Neuron (in vitro differentiated cells): ENCODE measurements around the gene ZNF628.

Experiments
- H2AFZ ChIP-seq: one replicate; pipeline ENCODE4 v1.6.1; 2013; ENCODE audit warnings: low read depth, mild to moderate bottlenecking, inconsistent platforms, low read length, moderate library complexity
- H3K27me3 ChIP-seq: one replicate; pipeline ENCODE4 v1.6.1; 2013; ENCODE audit warnings: low read length; ENCODE audit not compliant: insufficient read depth
- H3K36me3 ChIP-seq: one replicate; pipeline ENCODE4 v1.6.1; 2013; ENCODE audit warnings: low read length; ENCODE audit not compliant: insufficient read depth
- H3K4me1 ChIP-seq: one replicate; pipeline ENCODE4 v1.6.1; 2013; ENCODE audit warnings: low read length; ENCODE audit not compliant: insufficient read depth
- H3K4me3 ChIP-seq: 2 replicates; pipeline ENCODE4 v1.5.1; 2013; ENCODE audit warnings: mild to moderate bottlenecking, low read length, moderate library complexity
- H3K9me3 ChIP-seq: one replicate; pipeline ENCODE4 v1.6.1; 2013; ENCODE audit warnings: low read length

ZNF628 gene

DNA sequence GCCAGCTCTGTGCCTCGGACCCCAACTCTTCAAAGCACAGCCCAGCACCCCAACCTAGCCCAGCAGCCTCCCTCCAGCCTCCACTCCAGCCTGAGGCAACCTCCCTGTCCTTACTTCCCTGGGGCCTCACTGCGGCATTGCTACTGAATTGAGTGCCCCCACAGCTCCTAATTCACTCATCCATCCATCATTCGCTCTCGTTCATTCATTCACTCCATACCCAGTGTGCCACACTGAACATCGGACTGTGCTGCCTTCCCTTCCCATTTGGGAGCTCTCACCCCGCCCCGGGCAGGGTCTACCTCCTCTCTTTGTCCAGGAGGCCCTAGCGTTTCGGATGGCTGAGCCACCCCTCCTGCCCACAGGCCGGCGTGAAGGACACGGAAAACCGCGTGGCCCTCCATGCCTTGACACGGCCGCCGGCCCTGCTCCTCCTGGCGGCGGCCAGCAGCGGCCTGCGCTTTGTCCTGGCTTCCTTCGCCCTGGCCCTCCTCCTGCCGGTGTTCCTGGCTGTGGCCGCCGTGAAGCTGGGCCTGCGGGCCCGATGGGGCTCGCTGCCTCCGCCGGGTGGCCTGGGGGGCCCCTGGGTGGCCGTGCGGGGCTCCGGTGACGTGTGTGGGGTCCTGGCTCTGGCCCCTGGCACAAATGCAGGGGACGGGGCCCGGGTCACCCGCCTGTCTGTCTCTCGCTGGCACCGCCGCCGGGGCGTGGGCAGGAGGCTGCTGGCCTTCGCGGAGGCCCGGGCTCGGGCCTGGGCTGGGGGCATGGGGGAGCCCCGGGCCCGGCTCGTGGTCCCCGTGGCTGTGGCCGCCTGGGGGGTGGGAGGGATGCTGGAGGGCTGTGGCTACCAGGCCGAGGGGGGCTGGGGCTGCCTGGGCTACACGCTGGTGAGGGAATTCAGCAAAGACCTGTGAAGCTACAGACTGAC is 9.9 kb downstream of the ZNF628 start:
- peaks cover 60% of the 10 kb centered on the region for H3K4me1 ChIP-seq
- H3K27me3 ChIP-seq, result no peaks in the 10 kb centered on the region
- no peaks in the 10 kb centered on the region for H3K9me3 ChIP-seq
- peak overlapping the region; percentile 67 for H3K4me3 ChIP-seq
- H2AFZ ChIP-seq, result no peak overlapping the region
- H3K36me3 ChIP-seq, result peaks cover 3% of the 10 kb centered on the region

DNA sequence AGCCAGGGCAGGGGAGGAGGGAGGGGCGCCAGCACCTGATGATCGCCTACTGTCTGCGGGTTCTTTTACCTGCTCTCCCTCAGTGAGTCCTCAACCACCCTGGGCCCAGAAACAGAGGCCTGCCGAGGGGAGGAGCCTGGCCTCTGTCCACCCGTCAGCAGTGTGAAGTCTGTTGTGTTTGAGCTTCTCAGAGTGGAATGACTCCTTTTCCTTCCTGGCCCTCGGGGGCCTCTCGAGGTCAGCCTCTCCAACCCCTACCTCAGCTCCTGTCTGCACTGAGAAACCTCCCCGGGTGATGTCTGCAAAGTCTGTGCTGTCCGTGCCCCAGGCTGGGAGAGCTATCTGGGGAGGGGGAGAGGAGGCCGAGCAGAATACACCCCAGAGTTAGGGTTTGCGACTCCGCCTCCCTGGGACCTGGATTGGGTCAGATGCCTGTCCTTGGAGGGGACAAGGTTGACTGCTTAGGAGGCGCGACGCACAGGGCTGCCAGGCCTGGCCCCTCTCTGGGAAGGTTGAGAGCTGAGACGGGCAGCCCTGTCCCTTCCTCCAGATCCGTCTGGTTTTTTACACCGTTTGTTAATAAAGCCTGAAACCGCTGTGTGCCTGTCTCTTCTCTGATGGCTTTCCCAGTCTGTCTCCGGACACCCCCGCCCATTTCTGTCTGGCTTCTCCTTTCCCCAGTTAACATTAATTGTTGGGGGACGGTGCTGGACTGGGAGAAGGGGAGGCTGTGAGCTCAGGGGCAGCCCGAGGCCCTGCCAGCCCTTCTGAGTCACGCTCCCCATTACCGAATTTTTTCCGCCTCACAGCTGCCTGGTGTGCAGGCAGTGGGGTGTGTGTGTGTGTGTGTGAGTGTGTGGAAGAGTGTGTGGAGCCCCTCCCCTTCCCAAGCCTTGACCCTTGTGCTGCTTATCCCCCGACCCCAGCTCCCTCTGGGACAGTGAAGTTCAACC is 10.8 kb downstream of the ZNF628 start:
- peaks cover 60% of the 10 kb centered on the region for H3K4me1 ChIP-seq

DNA sequence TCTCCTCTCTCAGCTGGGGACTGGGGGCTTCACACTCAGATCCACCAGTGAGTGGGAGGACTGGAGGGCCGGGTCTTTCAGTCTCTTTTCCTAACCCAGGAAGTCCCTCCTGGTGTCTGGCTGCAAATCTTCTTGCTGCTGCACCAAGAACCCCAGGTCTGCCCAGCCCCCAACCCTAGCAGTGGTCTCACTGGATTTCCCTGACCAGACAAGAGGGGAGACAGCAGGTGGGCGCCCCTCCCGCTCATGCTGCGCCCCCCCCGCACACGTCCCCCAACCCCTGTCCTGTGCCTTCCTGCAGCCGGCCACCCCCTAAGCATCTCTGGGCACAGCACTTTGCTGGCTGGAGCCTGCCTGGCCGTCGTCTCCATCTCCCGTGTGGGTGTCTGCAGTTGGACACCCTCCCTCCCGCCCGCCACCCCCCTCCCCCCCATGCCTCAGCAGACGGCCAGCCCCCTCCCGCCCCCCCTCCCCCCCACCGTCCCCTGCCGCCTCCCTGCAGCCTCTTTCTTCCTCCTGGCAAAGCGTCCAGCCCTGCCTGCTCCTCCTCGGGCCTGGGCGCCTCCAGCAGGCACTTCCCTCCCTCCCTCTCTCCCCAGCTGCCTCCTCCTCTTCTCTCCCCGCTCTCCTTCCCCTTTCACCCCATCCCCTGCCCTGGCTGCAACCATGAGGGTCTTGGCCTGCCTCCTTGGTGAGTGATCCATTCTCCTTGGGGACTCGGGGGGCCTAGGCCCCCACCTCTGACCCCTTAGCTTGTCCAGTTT is 11.7 kb downstream of the ZNF628 start, which contains the start of gene SSC5D:
Gene SSC5D (plus strand): TSS at position 513 of the 764 bp plus-strand sequence. CDS start 154 bp downstream, at position 667.
- Histone ChIP-seq H3K4me3 (peak within 1 kb of the TSS; percentile 17), H3K9me3 (no peaks in the 10 kb centered on the region), H3K4me1 (peaks cover 60% of the 10 kb centered on the region), H2AFZ (no peak within 1 kb of the TSS), H3K27me3 (no peaks in the 10 kb centered on the region), H3K36me3 (no peaks in the 10 kb centered on the region)

More for the DNA sequence above, 10.8 kb downstream of the ZNF628 start:
- H3K27me3 ChIP-seq, result no peaks in the 10 kb centered on the region
- H3K4me3 ChIP-seq, result peak overlapping the region; percentile 1
- H2AFZ ChIP-seq, result no peak overlapping the region
- no peaks in the 10 kb centered on the region for H3K9me3 ChIP-seq
- H3K36me3 ChIP-seq, result peaks cover 3% of the 10 kb centered on the region

DNA sequence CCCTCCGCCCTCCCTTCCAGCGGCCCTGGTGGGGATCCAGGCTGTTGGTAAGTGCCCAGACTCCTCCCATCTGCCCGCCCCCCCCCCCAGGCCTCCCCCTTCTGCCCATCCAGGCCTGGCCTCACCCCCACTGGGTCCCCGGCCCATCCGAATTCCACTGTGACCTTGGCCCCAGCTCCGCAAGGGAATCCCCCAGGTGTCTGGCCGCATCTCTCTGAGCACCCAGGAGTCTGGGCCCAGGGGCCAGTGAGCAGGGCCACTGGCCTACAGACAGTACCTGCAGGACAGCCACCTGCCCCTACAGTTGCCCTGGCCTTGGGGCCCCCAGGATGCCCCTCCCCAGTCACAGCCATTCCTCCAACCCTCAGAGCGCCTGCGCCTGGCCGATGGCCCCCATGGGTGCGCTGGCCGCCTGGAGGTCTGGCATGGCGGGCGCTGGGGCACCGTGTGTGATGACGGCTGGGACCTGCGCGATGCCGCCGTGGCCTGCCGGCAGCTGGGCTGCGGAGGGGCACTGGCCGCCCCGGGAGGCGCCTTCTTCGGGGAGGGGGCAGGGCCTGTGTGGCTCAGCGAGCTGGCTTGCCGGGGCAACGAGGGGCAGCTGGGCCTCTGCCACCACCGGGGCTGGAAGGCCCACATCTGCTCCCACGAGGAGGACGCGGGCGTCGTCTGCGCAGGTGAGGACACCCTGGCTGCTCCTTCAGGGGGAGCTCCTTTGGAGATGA is 12.7 kb downstream of the ZNF628 start:
- H3K4me3 ChIP-seq, result no peak overlapping the region
- H3K27me3 ChIP-seq, result no peaks in the 10 kb centered on the region
- peaks cover 54% of the 10 kb centered on the region for H3K4me1 ChIP-seq
- no peaks in the 10 kb centered on the region for H3K36me3 ChIP-seq
- no peaks in the 10 kb centered on the region for H3K9me3 ChIP-seq
- H2AFZ ChIP-seq, result no peak overlapping the region

DNA sequence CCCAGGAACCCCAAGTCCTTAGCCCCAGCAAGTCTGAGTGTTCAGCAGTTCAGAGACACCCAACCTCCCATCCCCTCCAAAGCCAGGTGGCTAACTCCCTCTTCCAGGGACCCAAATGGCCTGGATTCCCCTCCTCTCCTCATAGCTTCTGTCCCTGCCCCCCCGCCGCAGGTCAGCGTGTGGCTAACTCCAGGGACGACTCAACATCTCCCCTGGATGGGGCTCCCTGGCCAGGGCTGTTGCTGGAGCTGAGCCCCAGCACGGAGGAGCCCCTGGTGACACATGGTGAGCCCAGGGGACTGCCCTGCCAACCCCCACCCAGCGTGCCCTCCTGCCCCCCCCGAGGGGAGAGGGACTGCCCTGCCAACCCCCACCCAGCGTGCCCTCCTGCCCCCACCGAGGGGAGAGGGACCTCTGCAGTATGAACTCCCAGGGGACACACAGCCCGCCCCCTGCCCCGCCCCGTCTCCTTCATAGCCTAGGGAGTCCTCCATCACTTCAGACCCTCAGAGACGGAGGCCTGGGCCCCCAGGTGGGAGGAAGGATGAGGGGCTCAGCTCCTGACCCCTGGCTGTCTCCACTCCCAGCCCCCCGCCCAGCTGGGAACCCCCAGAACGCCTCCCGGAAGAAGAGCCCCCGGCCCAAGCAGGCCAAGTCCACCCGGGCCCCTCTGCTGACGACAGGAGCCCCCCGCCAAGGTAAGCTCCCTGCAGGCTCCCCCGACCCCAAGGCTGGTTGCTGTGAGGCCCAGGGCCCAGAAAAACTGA is 13.5 kb downstream of the ZNF628 start:
- Histone ChIP-seq H3K27me3 (no peaks in the 10 kb centered on the region), H3K4me1 (peaks cover 50% of the 10 kb centered on the region), H3K4me3 (no peak overlapping the region), H3K36me3 (no peaks in the 10 kb centered on the region), H3K9me3 (no peaks in the 10 kb centered on the region), H2AFZ (no peak overlapping the region)

DNA sequence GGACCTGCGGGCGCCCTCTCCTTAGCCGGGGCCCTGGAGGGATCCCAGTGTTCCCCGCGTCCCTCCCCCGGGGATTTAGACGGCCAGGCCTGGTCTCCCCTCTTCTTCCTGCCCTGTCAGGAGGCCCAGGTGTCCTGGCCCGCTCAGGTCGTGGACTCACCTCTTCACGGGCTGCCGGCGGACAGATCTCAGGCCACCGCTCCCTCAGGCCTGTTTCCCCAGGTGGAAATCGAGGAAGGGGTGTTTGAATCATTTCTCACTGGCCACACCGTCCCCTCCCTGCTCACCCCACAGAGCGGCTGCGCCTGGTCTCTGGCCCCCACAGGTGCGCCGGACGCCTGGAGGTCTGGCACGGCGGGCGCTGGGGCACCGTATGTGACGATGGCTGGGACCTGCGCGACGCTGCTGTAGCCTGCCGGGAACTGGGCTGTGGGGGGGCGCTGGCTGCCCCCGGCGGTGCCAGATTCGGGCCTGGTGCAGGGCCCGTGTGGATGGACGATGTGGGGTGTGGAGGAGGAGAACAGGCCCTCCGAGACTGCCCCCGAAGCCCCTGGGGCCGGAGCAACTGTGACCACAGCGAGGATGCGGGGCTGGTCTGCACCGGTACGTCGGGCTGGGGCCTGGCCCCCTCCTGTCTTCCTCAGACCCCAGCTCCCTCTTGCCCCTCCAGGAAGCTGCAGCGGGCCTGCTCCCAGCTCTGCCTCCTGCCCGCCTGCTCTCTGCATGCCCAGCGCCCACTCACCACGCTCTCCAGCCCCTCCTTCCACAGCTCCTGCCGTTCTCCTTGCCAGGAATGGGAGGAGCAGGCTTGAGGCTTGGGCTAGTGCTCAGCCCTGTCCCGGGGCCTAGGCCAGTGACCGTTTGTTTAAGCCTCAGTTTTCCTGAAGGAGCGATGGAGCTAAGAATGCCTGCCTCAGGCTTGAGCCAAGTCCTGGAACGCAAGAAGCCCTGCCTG is 14.3 kb downstream of the ZNF628 start:
- no peak overlapping the region for H2AFZ ChIP-seq
- no peaks in the 10 kb centered on the region for H3K27me3 ChIP-seq
- no peaks in the 10 kb centered on the region for H3K9me3 ChIP-seq
- H3K4me1 ChIP-seq, result peaks cover 46% of the 10 kb centered on the region
- no peak overlapping the region for H3K4me3 ChIP-seq
- no peaks in the 10 kb centered on the region for H3K36me3 ChIP-seq

DNA sequence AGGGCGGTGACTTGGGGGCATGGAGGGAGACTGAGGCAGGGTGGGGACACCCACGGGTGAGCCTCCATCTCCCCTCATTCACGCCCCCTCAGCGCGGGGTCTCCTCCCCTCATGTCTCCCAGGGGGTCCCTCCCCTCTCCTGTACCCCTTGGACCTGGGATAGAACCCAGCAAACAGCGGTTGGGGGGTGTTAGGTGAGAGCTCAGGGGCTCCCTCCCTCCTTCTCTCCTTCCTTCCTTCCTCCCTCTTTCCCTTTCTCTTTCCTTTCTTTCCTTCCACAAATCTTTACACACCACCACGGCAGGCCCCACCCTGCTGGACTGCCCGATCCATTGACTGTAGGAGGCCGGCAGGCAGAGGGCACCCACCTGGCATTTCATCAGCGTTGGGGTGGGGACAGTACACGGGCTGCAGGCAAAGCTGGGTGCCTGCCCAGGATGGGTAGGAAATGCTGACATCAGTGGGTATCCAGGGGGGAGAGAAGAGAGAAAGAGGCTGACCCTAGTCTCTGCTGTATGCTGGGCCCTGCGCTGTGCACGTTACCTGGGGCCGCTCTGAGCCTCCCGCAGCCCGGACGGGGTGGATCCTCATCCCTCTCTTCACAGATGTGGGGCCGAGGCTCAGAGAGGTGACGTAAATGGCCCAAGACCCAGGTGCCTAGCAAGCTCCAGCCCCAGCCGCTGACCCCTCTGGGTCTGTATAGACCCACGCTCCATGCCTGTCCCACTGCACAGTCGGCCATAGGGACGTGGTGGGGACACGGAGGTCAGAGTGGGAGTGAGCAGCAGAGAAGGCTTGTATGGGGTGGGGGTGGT is 15.3 kb downstream of the ZNF628 start:
- H3K27me3 ChIP-seq, result no peaks in the 10 kb centered on the region
- peaks cover 36% of the 10 kb centered on the region for H3K4me1 ChIP-seq
- no peak overlapping the region for H2AFZ ChIP-seq
- H3K9me3 ChIP-seq, result no peaks in the 10 kb centered on the region
- H3K36me3 ChIP-seq, result no peaks in the 10 kb centered on the region
- no peak overlapping the region for H3K4me3 ChIP-seq

DNA sequence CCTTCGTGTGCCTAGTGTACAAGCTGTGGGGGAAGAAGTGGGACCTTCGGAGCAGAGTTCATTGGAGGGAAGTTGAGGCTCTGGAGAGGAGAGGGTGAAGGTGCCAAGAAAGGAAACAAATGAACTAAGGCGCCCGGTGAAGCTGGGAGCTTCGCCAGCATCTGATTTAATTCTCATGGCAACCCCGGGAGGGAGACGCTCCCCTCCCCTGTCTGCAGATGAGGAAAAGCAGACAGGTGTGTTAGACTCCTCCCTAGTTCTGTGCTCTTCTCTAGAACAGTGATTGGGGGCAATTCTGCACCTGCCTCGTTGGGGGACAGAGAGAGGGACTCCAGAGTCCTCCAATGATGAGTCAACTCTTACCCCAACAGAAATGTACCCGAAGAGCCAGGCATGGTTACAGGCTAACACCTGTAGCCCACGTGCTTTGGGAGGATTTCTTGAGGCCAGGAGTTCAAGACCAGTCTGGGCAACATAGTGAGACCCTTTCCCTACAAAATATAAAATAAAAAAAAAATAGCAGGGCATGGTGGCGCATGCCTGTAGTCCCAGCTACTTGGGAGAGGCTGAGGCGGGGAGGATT is 16.0 kb downstream of the ZNF628 start:
- no peaks in the 10 kb centered on the region for H3K27me3 ChIP-seq
- H3K9me3 ChIP-seq, result no peaks in the 10 kb centered on the region
- H3K4me1 ChIP-seq, result peaks cover 29% of the 10 kb centered on the region
- no peaks in the 10 kb centered on the region for H3K36me3 ChIP-seq
- no peak overlapping the region for H2AFZ ChIP-seq
- no peak overlapping the region for H3K4me3 ChIP-seq

DNA sequence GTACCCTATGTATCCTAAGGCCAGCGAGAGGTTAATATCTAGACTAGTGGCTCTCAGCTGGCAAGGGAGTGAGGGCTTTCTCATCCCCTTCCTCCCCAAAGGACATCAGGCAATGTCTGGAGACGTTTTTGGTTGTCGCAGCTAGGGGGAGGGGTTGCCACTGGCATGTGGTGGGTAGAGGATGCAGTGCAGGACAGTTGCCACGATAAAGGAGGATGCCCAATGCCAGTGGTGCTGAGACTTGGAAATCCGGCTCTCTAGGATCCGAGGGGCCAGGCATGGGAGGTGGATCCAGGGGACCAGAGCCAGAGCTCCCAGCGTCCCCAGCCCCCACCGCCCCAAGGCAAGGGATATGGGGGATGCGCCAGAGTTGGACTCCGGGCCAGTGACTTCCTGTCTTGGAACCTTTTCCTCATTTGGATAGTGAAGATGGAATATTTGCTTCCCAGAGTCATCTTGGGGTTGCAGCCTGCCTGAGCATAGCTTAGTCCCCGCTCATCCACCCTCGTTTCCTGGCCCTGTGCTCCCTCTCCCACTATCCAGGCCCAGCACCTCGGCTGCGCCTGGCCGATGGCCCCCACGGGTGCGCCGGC is 16.7 kb downstream of the ZNF628 start:
- no peak overlapping the region for H3K4me3 ChIP-seq
- no peaks in the 10 kb centered on the region for H3K27me3 ChIP-seq
- peaks cover 22% of the 10 kb centered on the region for H3K4me1 ChIP-seq
- no peaks in the 10 kb centered on the region for H3K36me3 ChIP-seq
- H3K9me3 ChIP-seq, result no peaks in the 10 kb centered on the region
- H2AFZ ChIP-seq, result no peak overlapping the region

DNA sequence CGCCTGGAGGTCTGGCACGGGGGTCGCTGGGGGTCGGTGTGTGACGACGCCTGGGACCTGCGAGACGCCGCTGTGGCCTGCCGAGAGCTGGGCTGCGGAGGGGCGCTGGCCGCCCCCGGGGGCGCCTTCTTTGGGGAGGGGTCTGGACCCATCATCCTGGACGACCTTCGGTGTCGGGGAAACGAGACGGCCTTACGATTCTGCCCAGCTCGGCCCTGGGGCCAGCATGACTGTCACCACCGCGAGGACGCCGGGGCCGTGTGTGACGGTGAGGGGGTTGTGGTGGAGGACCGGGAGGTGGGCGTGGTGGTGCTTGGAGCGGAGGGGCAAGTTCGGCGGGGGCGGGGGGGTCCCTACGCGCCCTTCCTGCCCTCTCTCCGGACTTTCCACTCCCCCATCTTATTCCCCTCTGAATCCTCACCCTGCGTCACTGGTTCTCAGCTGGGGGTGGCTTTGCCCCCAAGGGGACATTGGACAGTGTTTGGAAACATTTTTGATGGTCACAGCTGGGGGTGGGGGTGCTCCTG is 17.3 kb downstream of the ZNF628 start:
- H3K27me3 ChIP-seq, result no peaks in the 10 kb centered on the region
- no peak overlapping the region for H3K4me3 ChIP-seq

More for the DNA sequence above, 17.3 kb downstream of the ZNF628 start:
- Histone ChIP-seq H2AFZ (no peak overlapping the region), H3K4me1 (peaks cover 18% of the 10 kb centered on the region), H3K36me3 (no peaks in the 10 kb centered on the region), H3K9me3 (no peaks in the 10 kb centered on the region)
